GM19238 (cell line): ENCODE measurements around the gene SLC25A25.
"Not testable (repeated sequence)": the region's sequence is repeated elsewhere in the genome, so short reads cannot be mapped to it uniquely, and the experiment has no call there.

Experiments
- DNase-seq: peaks from one replicate; pipeline ENCODE4 v3.0.0; 2011; ENCODE audit warnings: low spot score; ENCODE audit not compliant: insufficient read length

The SLC25A25 gene

DNA sequence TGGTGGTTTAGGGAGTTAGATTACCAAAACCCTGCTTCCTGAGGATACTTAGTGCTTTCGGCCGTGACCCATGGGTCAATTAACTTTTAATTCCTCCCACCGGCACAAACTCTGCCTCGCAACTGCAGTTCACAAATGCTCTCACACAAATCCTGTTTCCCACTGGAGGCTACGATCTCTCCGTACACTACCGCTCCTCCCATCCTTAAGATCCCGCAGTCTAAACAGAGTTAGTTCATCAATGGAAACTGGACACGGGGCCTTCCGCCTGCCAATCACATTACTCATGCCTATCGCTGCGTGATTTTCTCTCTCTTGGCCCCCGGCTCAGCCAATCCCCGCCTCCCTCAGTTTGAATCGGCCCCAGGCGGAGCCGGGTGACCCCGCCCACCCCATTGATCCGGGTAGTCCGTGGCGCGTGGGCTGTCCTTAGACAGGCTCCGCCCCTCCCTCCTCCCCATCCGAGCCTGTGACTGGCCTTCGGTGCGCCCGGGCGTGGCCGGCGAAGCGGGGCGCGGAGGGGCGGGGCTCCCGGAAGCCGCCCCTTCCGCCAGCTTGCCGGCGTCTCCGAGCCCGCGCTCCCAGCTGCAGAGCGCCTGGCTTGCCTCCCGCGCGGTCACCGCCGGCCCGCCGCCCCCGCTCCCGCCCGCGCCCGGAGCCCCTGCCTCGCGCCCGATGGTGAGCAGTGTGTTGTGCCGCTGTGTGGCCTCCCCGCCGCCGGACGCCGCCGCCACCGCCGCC, at the start of gene SLC25A25:
Gene SLC25A25, plus strand, starts transcription at position 588 of the 741 bp plus-strand sequence. Its CDS starts 88 bp downstream, at position 676.
- peak; percentile 95 for DNase-seq

DNA sequence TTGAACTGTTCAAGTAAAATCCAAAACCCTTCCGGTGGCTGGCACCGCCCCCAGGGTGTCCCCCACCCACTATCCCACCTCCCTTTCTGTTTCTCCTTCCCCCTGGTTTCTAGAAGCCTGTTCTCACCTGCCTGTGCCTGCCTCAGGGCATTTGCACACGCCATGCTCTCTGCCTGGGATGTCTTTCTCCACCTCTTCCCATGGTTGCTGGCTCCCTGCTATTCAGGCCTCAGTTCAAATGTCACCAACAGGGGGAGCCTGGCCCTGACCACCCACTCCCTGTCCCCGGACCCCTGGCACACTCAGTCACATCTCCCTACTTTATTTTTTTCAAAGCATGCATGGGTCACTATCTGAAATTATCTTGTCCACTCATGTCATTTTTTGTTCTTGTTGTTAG, 47.3 kb upstream of the SLC25A25 start:
- no peak for DNase-seq

DNA sequence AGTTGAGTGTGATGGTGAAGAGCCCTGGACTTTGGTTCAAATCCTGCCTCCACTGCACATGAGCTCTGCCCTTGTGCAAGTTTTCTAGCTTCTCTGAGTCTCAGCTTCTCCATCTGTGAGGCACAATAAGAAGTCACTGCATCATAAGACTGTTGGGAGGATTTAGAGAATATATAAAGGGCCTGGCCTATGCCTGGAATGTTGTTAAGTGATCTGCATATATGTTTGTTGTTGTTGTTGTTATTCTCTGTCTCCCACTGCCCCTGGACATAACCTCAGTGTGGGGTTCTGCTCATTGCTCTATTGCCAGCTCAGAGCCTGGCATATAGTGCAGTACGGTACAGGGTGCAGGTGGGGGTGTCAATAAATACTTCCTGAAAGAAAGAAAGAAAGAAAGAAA, 46.9 kb upstream of the SLC25A25 start:
- DNase-seq, result no peak

DNA sequence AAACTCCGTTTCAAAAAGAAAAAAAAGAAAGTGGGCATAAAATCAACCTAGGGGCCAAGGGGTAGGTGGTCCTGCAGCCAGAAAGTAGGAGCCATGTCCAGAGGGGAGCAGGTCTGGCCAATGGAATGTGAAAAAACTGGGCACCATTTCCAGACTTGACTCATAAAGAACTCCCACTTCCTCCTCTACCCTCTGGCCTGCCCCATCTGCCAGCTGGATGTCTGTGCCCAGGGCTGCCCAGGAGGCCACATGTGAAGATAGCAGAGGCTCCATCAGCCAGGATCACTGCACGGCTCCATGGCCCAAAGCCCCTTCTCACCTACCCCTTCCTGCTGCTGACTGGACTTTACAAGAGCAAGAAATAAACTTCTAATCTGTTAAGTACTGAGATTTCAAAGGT, 45.1 kb upstream of the SLC25A25 start:
- DNase-seq, result no peak

DNA sequence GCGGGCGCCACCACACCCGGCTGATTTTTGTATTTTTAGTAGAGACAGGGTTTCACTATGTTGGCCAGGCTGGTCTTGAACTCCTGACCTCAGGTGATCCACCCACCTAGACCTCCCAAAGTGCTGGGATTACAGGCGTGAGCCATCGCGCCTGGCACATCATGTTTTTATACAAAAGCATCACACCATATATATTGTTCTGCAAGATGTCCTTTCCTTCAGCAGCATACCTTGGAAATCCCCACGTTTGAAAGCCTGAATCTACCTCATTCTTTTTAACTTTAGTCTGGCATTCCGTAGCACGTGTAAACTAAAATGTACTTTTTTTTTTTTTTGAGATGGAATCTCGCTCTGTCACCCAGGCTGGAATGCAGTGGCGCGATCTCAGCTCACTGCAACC, 44.4 kb upstream of the SLC25A25 start:
- not testable (repeated sequence) for DNase-seq

DNA sequence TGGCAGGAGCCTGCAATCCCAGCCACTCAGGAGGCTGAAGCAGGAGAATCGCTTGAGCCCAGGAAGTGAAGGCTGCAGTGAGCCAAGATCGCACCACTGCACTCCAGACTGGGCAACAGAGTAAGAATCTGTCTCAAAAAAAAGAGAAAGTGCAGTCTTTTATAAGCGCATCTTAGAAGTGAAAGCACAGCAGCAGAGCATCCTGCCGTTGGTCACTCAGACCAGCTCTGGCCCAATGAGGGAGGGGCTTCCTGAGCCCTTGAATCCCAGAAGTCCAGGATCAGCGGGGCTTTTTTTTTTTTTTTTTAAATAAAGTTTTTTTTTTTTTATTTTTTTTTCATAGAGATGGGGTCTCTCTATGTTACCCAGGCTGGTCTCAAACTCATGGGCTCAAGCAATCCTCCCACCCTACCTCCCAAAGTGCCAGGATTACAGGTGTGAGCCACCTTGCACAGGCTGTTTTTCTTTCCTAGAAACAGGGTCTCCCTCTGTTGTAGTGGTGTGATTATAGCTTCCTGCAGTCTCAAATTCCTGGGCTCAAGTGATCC, 43.2 kb upstream of the SLC25A25 start:
- no peak for DNase-seq

DNA sequence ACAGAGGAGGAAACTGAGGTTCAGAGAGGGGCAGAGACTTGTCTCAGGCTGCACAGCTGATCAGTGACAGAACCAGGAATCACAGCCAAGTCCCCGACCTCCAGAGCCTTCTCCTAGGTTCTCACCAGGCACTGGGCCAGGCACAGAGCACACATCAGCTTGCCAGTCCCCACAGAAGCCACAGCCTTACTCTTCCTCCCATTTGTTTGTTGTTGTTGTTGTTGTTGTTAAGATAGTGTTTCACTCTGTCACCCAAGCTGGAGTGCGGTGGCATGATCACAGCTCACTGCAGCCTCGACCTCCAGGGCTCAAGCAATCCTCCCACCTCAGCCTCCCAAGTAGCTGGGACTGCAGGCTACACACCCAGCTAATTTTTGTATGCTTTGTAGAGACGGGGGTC, 42.3 kb upstream of the SLC25A25 start:
- DNase-seq, result no peak

DNA sequence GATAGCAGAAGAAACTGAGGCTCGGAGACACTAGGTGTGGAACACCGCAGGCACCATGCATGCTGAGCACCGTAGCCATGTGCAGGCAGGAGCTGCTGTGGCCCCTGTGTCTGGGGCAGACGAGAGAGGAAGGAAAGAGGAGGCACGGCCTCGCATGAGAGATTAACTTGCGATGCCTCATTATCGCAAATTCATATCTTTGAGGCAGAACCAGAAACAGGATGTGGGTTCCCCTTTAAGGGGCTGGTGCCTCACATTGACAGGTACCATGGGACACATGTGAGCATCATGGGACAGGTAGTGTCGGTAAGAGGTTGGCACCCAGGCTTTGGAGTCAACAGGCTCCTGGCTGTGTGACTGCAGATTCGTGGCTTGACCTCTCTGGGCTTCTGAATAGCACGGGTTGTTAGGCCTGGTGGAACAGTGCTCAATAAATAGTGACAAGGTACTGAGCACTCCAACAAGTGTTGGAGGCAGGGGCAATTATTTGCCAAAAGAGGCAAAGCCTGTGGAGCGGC, 41.7 kb upstream of the SLC25A25 start:
- DNase-seq, result peak; percentile 54

DNA sequence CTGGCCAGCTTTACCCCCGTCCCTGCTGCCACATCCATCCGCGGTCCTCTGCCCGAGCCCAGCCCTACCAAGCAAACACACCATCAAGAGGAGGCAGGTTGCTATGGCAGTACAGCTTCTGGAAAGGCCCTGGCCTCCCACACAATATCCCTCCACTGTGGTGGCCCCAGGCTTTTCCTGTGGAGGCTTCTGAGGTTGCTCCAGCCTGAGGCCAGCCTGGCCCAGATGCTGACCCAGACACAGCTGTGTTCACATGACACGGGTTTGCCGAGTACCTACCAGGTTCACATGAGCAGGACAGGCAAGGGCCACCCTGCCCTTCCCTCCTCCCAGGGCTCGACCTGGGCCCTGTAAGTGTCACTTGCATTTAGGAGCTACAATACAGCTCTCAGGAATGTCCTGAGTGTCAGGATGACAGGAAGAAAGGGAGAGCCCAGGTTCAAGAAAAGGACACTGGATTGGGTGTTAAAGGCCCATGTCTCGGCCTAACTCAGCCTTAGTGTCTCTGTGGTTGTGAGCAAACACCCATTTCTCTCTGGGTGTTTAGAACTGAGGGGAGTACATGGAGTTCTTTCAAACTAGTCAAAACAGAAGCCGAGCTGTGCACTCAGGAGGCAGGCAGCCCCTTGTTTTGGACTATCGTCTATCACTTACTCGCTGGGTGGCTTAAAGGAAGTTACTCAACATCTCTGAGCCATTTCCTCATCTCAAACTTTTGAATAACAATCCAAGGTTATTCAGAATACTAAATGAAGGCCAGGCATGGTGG, 41.1 kb upstream of the SLC25A25 start:
- no peak for DNase-seq

DNA sequence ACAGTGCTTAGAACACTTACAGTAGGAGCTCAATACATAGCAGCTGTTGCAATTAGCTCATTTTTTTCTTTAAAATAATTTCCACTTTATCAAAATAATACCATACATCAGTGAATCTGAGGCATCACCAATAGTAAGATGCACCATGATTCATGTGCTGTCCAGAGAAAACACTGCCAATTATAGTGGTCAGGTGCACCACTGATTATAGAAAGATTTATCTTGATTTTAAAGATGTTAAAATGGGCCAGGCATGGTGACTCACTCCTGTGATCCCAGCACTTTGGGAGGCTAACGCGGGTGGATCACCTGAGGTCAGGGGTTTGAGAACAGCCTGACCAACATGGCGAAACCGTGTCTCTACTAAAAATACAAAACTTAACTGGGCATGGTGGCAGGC, 40.3 kb upstream of the SLC25A25 start:
- no peak for DNase-seq

DNA sequence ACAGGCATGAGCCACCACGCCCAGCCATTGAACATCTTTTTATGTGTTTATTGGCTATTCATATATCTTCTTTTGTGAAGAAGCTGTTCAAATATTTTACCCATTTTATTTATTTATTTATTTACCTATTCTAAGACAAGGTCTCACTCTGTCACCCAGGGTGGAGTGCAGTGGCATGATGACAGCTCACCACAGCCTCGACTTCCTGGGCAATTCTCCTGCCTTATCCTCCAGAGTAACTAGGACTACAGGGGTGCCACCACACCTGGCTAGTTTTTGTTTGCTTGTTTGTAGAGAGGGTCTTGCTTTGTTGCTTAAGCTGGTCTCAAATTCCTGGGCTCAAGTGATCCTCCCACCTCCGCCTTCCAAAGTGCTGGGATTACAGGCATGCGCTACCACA, 34.4 kb upstream of the SLC25A25 start:
- DNase-seq, result no peak

DNA sequence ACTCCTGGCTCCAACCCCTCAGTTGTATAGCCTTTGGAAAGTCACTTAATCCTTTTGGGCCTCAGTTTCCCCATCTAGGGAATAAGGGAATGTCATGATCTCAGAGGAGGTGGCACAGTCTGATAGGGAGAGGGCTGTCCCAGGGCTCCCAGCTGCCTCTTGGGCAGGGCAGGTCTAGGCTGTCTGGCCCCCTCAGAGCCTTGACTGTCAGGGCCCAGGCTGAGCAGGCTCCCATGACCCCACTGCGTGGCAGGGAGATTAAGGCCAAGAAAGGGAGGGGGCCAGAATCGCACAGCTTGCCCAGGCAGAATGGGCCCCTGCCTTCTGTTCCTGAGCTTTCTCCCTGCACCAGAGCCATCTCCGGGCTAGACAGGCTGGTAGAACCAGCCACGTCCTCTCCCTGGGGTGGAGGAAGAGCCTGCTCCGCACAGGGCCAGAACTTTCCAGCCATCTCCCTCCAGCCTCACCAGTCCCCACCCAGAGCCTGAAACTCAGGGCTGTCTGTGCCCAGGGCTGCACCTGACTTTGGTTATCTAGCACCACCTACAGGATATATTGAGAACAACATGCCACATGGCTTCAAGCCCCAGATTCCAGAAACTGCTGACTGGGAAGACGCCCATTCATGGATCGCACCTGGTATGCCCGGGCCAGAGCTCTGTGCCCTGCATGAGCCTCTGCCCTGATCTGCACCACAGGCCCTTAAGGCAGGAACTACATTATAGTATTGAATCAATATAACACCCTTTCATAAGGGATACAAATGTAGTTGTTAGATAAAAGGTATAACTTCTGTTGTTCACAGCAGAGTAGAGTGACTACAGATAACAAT, 33.0 kb upstream of the SLC25A25 start:
- DNase-seq, result peak; percentile 69

DNA sequence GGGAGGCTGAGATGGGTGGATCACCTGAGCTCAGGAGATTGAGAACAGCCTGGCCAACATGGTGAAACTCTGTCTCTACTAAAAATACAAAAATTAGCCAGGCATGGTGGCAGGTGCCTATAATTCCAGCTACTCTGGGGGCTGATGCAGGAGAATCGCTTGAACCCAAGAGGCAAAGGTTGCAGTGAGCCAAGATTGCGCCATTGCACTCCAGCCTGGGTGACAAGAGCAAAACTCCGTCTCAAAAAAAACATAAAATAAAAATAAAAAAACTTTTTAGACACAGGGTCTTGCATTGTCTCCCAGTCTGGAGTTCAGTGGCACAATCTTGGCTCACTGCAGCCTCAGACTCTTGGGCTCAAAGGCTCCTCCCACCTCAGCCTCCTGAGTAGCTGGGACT, 31.5 kb upstream of the SLC25A25 start:
- not testable (repeated sequence) for DNase-seq

DNA sequence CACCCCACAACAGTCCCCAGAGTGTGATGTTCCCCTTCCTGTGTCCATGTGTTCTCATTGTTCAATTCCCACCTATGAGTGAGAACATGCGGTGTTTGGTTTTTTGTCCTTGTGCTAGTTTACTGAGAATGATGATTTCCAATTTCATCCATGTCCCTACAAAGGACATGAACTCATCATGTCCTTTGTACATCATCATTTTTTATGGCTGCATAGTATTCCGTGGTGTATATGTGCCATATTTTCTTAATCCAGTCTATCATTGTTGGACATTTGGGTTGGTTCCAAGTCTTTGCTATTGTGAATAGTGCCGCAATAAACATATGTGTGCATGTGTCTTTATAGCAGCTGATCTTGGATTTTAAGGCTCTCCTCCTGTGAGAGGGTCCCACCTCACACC, 27.2 kb upstream of the SLC25A25 start:
- not testable (repeated sequence) for DNase-seq

DNA sequence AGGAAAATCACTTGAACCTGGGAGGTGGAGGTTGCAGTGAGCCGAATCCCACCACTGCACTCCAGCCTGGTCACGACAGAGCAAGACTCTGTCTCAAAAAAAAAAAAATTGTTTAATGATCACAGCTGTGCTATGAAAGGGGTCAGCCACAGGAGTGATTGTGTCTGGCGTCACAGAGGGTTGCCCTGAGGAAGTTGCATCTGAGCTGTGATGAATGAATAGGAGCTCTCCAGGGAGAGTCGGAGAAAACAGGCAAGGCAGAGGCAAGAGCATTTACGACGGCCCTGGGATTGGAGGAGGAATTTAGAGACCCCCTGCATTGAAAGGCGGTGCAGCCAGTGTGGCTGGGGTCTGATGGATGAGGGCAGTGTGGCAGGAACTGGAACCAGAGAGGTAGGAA, 26.0 kb upstream of the SLC25A25 start:
- DNase-seq, result no peak

DNA sequence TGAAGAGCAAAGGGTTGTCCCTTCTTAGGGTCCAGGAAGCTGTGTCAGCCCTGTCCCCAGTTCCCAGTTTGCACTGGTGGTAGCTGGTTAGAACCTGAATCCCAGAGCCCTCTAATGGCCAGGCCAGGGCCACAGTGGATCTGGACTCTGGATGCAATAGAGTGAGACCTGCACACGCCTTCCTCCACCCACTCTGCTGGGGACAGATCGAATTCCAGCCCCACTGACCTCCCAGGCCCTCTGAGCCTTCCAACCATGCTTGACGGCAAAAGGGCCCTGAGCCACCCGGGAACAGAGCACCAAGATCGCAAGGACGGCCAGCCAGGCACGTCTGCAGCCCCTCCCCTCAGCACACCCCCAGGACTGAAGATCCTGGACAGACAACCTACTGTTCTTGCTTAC, 24.6 kb upstream of the SLC25A25 start:
- DNase-seq, result no peak

DNA sequence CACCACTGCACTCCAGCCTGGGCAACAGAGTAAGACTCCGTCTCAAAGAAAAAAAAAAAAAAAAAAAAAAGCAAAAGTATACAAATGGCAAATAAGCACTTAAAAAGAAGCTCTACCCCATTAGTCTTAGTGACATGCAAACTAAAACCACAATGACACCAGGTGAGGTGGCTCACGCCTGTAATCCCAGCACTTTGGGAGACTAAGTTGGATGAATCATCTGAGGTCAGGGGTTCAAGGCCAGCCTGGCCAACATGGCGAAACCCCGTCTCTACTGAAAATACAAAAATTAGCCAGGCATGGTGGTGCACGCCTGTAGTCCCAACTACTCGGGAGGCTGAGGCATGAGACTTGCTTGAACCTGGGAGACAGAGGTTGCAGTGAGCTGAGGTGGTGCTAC, 22.6 kb upstream of the SLC25A25 start:
- DNase-seq, result not testable (repeated sequence)

DNA sequence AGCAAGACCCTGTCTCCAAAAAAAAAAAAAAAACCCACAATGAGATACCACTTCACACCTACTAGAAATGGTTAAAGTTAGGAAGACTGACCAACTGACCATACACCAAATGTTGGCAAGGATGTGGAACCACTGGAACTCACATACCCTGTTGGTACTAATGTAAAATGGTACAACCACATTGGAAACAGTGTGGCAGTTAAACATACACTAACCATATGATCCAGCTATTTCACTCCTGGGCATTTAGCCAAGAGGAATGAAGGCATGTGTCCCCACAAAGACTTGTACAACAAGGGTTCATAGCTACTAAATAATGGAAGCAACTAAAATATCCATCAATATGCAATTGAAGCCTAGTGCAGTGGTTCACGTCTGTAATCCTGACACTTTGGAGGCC, 22.2 kb upstream of the SLC25A25 start:
- DNase-seq, result no peak

DNA sequence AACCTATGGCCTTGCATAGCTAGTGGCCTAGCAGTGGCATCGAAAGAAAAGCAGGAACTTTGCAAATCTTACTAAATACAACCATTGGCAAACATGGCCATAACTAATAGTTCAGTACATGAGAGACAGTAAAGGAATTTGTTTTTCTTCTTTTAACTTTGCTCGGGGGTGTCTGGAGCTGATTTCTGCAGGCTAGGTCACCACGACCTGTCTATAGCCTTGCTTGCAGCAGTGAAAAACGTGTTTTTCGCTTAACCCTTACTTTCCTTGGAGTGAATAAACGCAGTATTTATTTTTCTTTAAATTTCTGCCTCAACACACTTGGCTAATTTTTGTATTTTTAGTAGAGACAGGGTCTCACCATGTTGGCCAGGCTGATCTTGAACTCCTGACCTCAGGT, 20.8 kb upstream of the SLC25A25 start:
- DNase-seq, result no peak

DNA sequence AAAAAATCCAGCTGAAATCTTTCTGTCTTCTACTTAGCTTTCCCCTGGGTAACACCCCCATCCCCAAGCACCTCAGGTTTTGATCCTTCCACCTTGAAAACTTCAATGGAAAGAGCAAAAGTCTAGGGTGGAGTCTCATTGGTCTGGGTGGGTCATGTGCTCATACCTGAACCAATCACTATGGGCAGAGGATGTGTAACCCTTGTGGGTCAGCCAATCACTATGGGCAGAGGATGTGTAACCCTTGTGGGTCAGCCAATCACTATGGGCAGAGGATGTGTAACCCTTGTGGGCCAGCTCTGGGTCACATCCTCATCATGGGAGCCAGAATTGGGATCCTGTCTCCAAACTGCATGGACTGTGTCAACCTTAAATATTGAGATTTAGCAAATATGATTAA, 19.4 kb upstream of the SLC25A25 start:
- no peak for DNase-seq

DNA sequence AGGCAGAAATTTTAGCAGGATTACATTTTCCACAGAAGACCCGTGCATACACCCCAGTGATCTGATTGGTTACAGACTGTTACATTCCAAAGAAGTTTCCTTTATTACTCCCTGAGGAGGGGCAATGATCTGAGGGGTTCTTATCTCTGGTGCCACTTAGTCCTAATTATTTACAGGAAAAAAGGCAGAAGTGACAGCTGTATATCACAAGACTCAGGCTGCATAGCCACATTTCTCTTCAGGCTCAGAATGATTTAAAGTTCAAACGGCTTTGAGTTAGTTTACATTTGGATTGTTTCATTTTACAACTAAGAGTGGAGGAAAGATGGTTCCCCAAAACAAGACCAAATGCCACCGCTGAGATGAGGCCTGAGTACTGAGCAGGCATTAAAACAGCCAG, 18.2 kb upstream of the SLC25A25 start:
- no peak for DNase-seq
